Measurements from ENCODE around the gene MYT1. TPM values are rescaled to one million over a fixed set of nuclear protein-coding genes. Genes with fewer than 3 reads are reported as not detected.

Gene MYT1
- total RNA-seq, 2 donors from 2014 or later: 0.15 TPM; not detected in 1

DNA sequence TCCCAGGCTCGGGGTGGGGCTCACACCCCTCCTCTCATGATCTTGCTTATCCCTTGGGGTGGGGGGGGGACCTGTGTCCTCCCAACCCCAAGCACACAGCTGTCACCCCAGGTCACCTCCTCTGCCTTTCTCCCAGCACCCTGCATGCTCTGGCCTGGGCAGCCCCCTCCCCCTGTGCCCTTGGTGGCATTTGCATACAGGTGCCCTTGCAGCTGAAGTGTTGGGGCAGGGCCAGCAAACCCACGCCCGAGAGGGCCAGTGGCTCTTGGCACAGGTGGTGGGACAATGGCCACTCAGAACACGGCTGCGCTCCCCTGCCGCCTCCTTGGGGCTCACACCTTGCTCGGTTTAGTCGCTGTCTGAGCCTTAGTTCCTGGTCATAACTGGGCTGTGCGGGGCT is 11.3 kb upstream of the MYT1 start:
- TF ChIP-seq, protein P1, sequence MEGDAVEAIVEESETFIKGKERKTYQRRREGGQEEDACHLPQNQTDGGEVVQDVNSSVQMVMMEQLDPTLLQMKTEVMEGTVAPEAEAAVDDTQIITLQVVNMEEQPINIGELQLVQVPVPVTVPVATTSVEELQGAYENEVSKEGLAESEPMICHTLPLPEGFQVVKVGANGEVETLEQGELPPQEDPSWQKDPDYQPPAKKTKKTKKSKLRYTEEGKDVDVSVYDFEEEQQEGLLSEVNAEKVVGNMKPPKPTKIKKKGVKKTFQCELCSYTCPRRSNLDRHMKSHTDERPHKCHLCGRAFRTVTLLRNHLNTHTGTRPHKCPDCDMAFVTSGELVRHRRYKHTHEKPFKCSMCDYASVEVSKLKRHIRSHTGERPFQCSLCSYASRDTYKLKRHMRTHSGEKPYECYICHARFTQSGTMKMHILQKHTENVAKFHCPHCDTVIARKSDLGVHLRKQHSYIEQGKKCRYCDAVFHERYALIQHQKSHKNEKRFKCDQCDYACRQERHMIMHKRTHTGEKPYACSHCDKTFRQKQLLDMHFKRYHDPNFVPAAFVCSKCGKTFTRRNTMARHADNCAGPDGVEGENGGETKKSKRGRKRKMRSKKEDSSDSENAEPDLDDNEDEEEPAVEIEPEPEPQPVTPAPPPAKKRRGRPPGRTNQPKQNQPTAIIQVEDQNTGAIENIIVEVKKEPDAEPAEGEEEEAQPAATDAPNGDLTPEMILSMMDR (IDR thresholded peaks at IDR 0.05): no peak
- DNase-seq (ENCODE audit: low spot score): no peak
- Histone ChIP-seq H3K4me1 (no peaks in the 10 kb centered on the region), H3K36me3 (no peaks in the 10 kb centered on the region), H3K27ac (no peak overlapping the region), H3K27me3 (no peaks in the 10 kb centered on the region), H3K4me3 (no peak overlapping the region), H3K9me3 (no peaks in the 10 kb centered on the region)

DNA sequence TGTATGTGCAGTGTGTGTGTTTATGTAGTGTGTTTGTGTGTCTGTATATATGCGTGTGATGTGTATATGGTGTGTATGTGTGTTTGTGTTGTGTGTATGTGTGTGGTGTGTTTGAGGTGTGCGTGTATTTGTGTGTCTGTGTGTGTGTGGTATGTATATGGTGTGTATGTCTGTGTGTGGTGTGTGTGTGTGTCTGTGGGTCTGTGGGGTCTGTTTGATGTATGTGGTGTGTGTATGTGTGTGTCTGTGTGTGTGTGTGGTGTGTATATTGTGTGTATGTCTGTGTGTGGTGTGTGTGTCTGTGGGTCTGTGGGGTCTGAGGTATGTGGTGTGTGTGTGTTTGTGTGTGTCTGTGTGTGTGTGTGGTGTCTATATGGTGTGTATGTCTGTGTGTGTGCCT is 10.8 kb upstream of the MYT1 start:
- Histone ChIP-seq H3K27me3 (no peaks in the 10 kb centered on the region), H3K4me3 (no peak overlapping the region), H3K27ac (no peak overlapping the region), H3K36me3 (no peaks in the 10 kb centered on the region), H3K4me1 (no peaks in the 10 kb centered on the region), H3K9me3 (no peaks in the 10 kb centered on the region)
- TF ChIP-seq, protein P1 (IDR thresholded peaks at IDR 0.05): no peak
- DNase-seq (ENCODE audit: low spot score): no peak

DNA sequence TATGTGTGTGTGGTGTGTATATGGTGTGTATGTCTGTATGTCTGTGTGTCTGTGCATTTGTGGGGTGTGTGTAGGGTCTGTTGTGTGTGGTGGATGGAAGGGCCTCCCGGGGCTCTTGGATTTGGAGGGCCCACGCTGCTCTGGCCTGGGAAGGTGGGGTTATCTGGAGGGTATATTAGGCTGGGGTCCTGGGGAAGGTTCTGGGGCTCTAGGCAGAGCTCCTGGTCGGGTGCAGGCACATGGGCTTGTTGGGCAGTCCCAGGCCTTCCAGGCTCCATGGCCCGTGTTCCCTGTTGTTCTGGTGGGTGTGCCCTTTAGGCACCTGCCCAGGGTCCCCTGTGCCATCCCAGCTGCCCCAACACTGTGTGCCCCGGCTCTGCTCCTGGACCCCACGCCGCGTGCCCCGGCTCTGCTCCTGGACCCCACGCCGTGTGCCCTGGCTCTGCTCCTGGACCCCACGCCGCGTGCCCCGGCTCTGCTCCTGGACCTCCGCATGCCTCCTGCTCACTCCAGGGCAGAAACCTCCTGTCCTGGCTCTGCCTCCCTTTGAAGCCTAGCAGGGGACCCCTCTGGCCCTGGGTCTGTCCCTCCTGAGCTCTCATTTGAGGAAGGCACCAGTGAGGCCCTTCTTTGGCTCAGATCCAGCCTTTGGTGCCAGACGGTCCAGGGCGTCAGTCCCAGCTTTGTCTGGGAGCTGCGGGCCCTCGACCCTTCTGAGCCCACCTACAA is 10.2 kb upstream of the MYT1 start:
- Histone ChIP-seq H3K4me1 (no peaks in the 10 kb centered on the region), H3K9me3 (no peaks in the 10 kb centered on the region), H3K27ac (no peak overlapping the region), H3K27me3 (no peaks in the 10 kb centered on the region), H3K4me3 (no peak overlapping the region), H3K36me3 (no peaks in the 10 kb centered on the region)
- TF ChIP-seq, protein P1 (IDR thresholded peaks at IDR 0.05): no peak
- no peak for DNase-seq (ENCODE audit: low spot score)

DNA sequence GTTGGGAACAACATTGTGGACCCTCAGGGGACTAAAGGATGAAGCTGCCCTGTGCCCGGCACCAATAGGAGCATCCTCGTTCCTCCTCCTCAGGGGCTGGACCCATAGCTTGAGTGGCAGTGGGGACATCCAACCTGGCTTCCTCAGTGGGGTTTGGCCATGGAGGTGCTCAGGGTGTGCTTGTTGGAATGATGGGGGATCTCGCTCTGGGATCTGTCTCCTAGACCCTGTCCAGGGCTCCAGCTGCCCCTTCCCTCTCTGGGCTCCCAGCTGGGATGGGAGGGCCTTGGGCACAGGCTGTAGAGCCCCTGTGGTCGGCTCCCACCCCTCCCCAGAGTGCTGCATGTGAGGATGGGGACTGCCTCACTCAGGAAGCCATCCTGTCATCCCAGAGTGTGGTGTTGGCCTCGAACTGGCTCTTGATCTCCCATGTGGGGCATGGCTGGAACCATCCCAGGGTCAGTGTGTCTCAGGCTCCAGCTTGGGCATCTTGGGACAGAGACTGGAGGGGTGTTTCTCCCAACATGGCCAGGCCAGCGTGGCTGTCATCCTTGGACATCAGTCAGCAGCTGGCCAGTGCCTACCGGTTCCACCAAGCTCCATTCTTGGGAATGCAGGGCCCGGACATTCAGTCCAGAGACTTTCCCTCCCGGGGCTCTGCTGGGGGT is 9.5 kb upstream of the MYT1 start:
- H3K27me3 ChIP-seq: no peaks in the 10 kb centered on the region
- no peaks in the 10 kb centered on the region for H3K36me3 ChIP-seq
- TF ChIP-seq, protein P1 (IDR thresholded peaks at IDR 0.05): no peak
- H3K4me3 ChIP-seq: no peak overlapping the region
- no peaks in the 10 kb centered on the region for H3K9me3 ChIP-seq
- no peak overlapping the region for H3K27ac ChIP-seq
- no peaks in the 10 kb centered on the region for H3K4me1 ChIP-seq
- DNase-seq (ENCODE audit: low spot score): no peak

DNA sequence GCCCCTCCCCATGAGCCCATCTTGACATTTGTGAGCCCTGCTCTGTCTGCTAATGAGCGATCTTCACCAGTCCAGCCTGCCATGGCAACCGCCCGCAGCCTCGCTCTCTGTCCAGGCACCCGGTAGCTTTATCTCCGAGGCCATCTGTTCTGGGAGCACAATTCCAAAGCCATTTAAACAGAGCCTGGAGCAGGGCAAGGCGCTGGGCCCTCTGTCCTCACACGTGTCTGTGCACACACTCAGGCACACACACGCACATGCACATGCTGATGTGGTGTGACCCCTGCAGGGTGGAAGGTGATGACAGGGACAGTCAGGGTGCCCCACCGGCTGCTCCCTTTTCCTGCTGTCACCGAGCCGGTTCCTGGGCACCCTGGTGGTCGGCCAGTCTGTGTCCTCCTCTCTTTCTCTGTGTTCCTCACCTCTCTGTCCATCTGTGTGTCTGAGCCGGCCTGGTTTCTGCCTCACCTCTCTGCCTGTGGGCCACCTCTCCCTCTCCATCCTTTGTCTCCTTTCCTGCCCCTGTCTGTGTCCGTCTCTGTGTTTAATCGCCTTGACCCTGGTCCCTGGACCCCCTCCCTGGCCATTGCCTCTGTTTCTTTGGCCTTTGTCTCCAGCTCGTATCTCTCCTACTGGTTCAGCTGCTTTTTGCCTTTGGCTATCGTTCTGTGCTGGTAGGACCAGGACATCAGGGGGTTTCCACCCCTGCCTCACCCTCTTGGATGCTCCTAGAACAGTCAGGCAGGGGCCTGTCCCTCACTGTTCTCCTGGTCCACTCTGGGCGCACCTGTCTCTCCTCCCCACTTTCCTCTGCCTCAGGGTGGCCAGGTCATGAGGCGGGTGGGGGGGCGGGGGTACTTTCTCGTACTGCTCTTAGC is 8.8 kb upstream of the MYT1 start:
- H3K36me3 ChIP-seq: no peaks in the 10 kb centered on the region
- no peaks in the 10 kb centered on the region for H3K9me3 ChIP-seq
- no peaks in the 10 kb centered on the region for H3K4me1 ChIP-seq
- H3K4me3 ChIP-seq: no peak overlapping the region
- H3K27ac ChIP-seq: no peak overlapping the region
- TF ChIP-seq, protein P1 (IDR thresholded peaks at IDR 0.05): no peak
- DNase-seq (ENCODE audit: low spot score): no peak
- peaks cover under 1% of the 10 kb centered on the region in 2 donors for H3K27me3 ChIP-seq

All from right atrium auricular region (tissue), 2 donors.